ENCODE results near the gene ZNF398.

Gene ZNF398

GRCh38 chr7:149224352-149224751 is 77.1 kb downstream of the ZNF398 start:
- POLR2A ChIA-PET = no interaction called here
- TF ChIP-seq ZBTB6 (tag by site-specific recombination; IDR thresholded peaks at IDR 0.05) (no peak), GLI2 (tag by site-specific recombination; IDR thresholded peaks at IDR 0.05; ENCODE audit: borderline replicate concordance, low read depth) (no peak), KLF9 (tag by site-specific recombination; IDR thresholded peaks at IDR 0.05; ENCODE audit: low read depth) (no peak), ZNF791 (tag by site-specific recombination; IDR thresholded peaks at IDR 0.05) (no peak), YY2 (tag by site-specific recombination; IDR thresholded peaks at IDR 0.05) (no peak), ZNF121 (tag by site-specific recombination; IDR thresholded peaks at IDR 0.05) (no peak), ZNF600 (tag by site-specific recombination; IDR thresholded peaks at IDR 0.05) (no peak), ZNF561 (tag by site-specific recombination; IDR thresholded peaks at IDR 0.05; ENCODE audit: borderline replicate concordance) (no peak), ZNF792 (tag by site-specific recombination; IDR thresholded peaks at IDR 0.05) (no peak), WT1 (tag by site-specific recombination; IDR thresholded peaks at IDR 0.05) (no peak), FEZF1 (tag by site-specific recombination; IDR thresholded peaks at IDR 0.05) (no peak), REST (tag by site-specific recombination; IDR thresholded peaks at IDR 0.05) (no peak)
- CTCF ChIA-PET = no interaction called here

GRCh38 chr7:149225106-149225505 is 77.9 kb downstream of the ZNF398 start:
- CTCF ChIA-PET = no interaction called here
- Histone ChIP-seq H3K9me3 (ENCODE audit: control insufficient read depth, insufficient read depth, low read depth, low read length) (no peaks in the 10 kb centered on the region), H3K4me3 (ENCODE audit: low read depth, low read length) (no peak overlapping the region), H3K27ac (ENCODE audit: extremely low read depth, low read depth, low read length) (no peak overlapping the region), H3K4me1 (ENCODE audit: control insufficient read depth, insufficient read depth, low read length) (no peaks in the 10 kb centered on the region), H3K36me3 (ENCODE audit: control insufficient read depth in 2 of 2, insufficient read depth in 1 of 2, low read length in 2 of 2) (peaks cover 11 to 50% of the 10 kb centered on the region in 2 experiments; a peak in 2 of 3 replicates)
- TF ChIP-seq ZNF785 (tag by site-specific recombination; IDR thresholded peaks at IDR 0.05) (no peak), PRDM10 (tag by site-specific recombination; IDR thresholded peaks at IDR 0.05) (no peak), ZNF292 (tag by site-specific recombination; IDR thresholded peaks at IDR 0.05; ENCODE audit: borderline replicate concordance, low read depth) (no peak), ZNF792 (tag by site-specific recombination; IDR thresholded peaks at IDR 0.05) (no peak), ZNF140 (tag by site-specific recombination; IDR thresholded peaks at IDR 0.05) (no peak), ZNF664 (tag by site-specific recombination; IDR thresholded peaks at IDR 0.05) (no peak), ZSCAN16 (tag by site-specific recombination; IDR thresholded peaks at IDR 0.05) (no peak), ZNF449 (tag by site-specific recombination; IDR thresholded peaks at IDR 0.05) (no peak), OSR2 (tag by site-specific recombination; IDR thresholded peaks at IDR 0.05) (no peak), ZBTB20 (tag by site-specific recombination; IDR thresholded peaks at IDR 0.05) (no peak), ZNF701 (tag by site-specific recombination; IDR thresholded peaks at IDR 0.05) (no peak), ZNF629 (tag by site-specific recombination; IDR thresholded peaks at IDR 0.05) (no peak)
- TF ChIP-seq, protein P1, sequence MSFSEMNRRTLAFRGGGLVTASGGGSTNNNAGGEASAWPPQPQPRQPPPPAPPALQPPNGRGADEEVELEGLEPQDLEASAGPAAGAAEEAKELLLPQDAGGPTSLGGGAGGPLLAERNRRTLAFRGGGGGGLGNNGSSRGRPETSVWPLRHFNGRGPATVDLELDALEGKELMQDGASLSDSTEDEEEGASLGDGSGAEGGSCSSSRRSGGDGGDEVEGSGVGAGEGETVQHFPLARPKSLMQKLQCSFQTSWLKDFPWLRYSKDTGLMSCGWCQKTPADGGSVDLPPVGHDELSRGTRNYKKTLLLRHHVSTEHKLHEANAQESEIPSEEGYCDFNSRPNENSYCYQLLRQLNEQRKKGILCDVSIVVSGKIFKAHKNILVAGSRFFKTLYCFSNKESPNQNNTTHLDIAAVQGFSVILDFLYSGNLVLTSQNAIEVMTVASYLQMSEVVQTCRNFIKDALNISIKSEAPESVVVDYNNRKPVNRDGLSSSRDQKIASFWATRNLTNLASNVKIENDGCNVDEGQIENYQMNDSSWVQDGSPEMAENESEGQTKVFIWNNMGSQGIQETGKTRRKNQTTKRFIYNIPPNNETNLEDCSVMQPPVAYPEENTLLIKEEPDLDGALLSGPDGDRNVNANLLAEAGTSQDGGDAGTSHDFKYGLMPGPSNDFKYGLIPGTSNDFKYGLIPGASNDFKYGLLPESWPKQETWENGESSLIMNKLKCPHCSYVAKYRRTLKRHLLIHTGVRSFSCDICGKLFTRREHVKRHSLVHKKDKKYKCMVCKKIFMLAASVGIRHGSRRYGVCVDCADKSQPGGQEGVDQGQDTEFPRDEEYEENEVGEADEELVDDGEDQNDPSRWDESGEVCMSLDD (tag by site-specific recombination; IDR thresholded peaks at IDR 0.05) = no peak
- POLR2A ChIA-PET = no interaction called here

More at GRCh38 chr7:149224352-149224751, 77.1 kb downstream of the ZNF398 start:
- no peaks in the 10 kb centered on the region for H3K9me3 ChIP-seq (ENCODE audit: control insufficient read depth, insufficient read depth, low read depth, low read length)
- H3K4me3 ChIP-seq (ENCODE audit: low read depth, low read length) = no peak overlapping the region
- H3K4me1 ChIP-seq (ENCODE audit: control insufficient read depth, insufficient read depth, low read length) = no peaks in the 10 kb centered on the region
- H3K36me3 ChIP-seq (ENCODE audit: control insufficient read depth in 2 of 2, insufficient read depth in 1 of 2, low read length in 2 of 2) = peaks cover 11 to 57% of the 10 kb centered on the region in 2 experiments; a peak in 2 of 3 replicates
- H3K27ac ChIP-seq (ENCODE audit: extremely low read depth, low read depth, low read length) = no peak overlapping the region

Data from HEK293 (cell line).